ENCODE data around the gene ZNF791.
"Not testable (repeated sequence)": the region's sequence is repeated elsewhere in the genome, so short reads cannot be mapped to it uniquely, and the experiment has no call there.

ZNF791 gene

GRCh38 chr19:12636631-12637030 lies 25.9 kb downstream of the ZNF791 start:
- no peak for DNase-seq

GRCh38 chr19:12638611-12639182 lies 28.0 kb downstream of the ZNF791 start:
- no peak for DNase-seq

- DNase-seq = no peak
Observed at GRCh38 chr19:12639901-12640613, 29.3 kb downstream of the ZNF791 start.

GRCh38 chr19:12641456-12641855 lies 30.7 kb downstream of the ZNF791 start:
- DNase-seq = no peak

- no peak for DNase-seq
Observed at GRCh38 chr19:12642506-12642905, 31.8 kb downstream of the ZNF791 start.

GRCh38 chr19:12643716-12644115 lies 33.0 kb downstream of the ZNF791 start:
- not testable (repeated sequence) for DNase-seq

GRCh38 chr19:12646551-12646950 lies 35.8 kb downstream of the ZNF791 start:
- DNase-seq = no peak

- no peak for DNase-seq
Observed at GRCh38 chr19:12647047-12647446, 36.3 kb downstream of the ZNF791 start.

- DNase-seq = no peak
Observed at GRCh38 chr19:12647490-12648071, 36.9 kb downstream of the ZNF791 start.

GRCh38 chr19:12648088-12648487 lies 37.4 kb downstream of the ZNF791 start:
- no peak for DNase-seq

GRCh38 chr19:12649941-12650340 lies 39.2 kb downstream of the ZNF791 start:
- no peak for DNase-seq

GRCh38 chr19:12652219-12652618 lies 41.5 kb downstream of the ZNF791 start:
- DNase-seq = no peak

GRCh38 chr19:12655546-12655945 lies 44.8 kb downstream of the ZNF791 start:
- no peak for DNase-seq

- DNase-seq = no peak
Observed at GRCh38 chr19:12656899-12657571, 46.3 kb downstream of the ZNF791 start.

- no peak for DNase-seq
Observed at GRCh38 chr19:12657966-12658365, 47.2 kb downstream of the ZNF791 start.

- DNase-seq = no peak
Observed at GRCh38 chr19:12660980-12661379, 50.3 kb downstream of the ZNF791 start.

GRCh38 chr19:12664406-12665280 lies 53.9 kb downstream of the ZNF791 start:
- DNase-seq = no peak

- no peak for DNase-seq
Observed at GRCh38 chr19:12665281-12665573, 54.5 kb downstream of the ZNF791 start.

- DNase-seq = no peak
Observed at GRCh38 chr19:12665671-12666264, 55.0 kb downstream of the ZNF791 start.

- peak; percentile 49 for DNase-seq
Observed at GRCh38 chr19:12666265-12667048, 55.7 kb downstream of the ZNF791 start, which contains the start of the genes MAN2B1 and WDR83. MAN2B1 (minus strand) TSS chr19:12666742; CDS start chr19:12666701, 41 bp downstream. WDR83 (plus strand) TSS chr19:12666807; CDS start chr19:12669791, 2,984 bp downstream.

GRCh38 chr19:12667731-12668302 lies 57.1 kb downstream of the ZNF791 start:
- no peak for DNase-seq

Measured in NCI-H446 treated with DMSO at 0.1 percent for 48 hours (cell line).